MCF 10A (cell line): ENCODE measurements around the gene TWIST2. TPM values are rescaled to one million over a fixed set of nuclear protein-coding genes. Genes with fewer than 3 reads are reported as not detected.

ENCODE experiments used
- BruUV-seq: library from RNA; stranded (reverse); fragments of 400-500 nt; replicated peaks from 2 replicates; lab custom pipeline; 2021; lab: Mats Ljungman, UMichigan
- CTCF ChIA-PET: fragments of 300-600 bp; sonication (Branson Sonifier 250); formaldehyde crosslinking; extraction: SDS; loops from one replicate; lab custom pipeline; 2021; ENCODE audit warnings: antibody characterized with exemption, inconsistent platforms; lab: Yijun Ruan, JAX
- POLR2A ChIA-PET: fragments of 300-600, 350-650 bp; sonication (Branson Sonifier 250); formaldehyde crosslinking; extraction: SDS; loops from one replicate; lab custom pipeline; 2020; ENCODE audit warnings: antibody characterized with exemption, inconsistent platforms; lab: Yijun Ruan, JAX
- DNase-seq: peaks from one replicate; pipeline ENCODE4 v3.0.0-alpha.2; 2018; ENCODE audit not compliant: unreplicated experiment
- H3K27ac Mint-ChIP-seq: one replicate; pipeline ENCODE4 v1.8.0; 2022; ENCODE audit warnings: mild to moderate bottlenecking, low read depth, mixed read lengths; ENCODE audit not compliant: unreplicated experiment
- H3K27me3 Mint-ChIP-seq: one replicate; pipeline ENCODE4 v1.8.0; 2022; ENCODE audit warnings: mixed read lengths; ENCODE audit not compliant: insufficient read depth, unreplicated experiment
- H3K36me3 Mint-ChIP-seq: one replicate; pipeline ENCODE4 v1.8.0; 2022; ENCODE audit warnings: mild to moderate bottlenecking, moderate library complexity, mixed read lengths; ENCODE audit not compliant: insufficient read depth, unreplicated experiment
- H3K4me1 Mint-ChIP-seq: one replicate; pipeline ENCODE4 v1.8.0; 2022; ENCODE audit warnings: mixed read lengths; ENCODE audit not compliant: insufficient read depth, unreplicated experiment
- H3K4me3 Mint-ChIP-seq: one replicate; pipeline ENCODE4 v1.8.0; 2022; ENCODE audit warnings: mild to moderate bottlenecking, moderate library complexity, mixed read lengths; ENCODE audit not compliant: unreplicated experiment
- H3K9me3 Mint-ChIP-seq: one replicate; pipeline ENCODE4 v1.8.0; 2022; ENCODE audit warnings: mixed read lengths; ENCODE audit not compliant: unreplicated experiment
- CTCF ChIP-seq: fragments of 200-600 bp; IDR thresholded peaks from one replicate; pipeline ENCODE4 v1.8.0; 2022; ENCODE audit warnings: antibody characterized with exemption, mild to moderate bottlenecking; ENCODE audit not compliant: unreplicated experiment
- intact Hi-C: fragments of 100-400 bp; cut with micrococcal nuclease; formaldehyde crosslinking; loops from 2 replicates; pipeline ENCODE4 v1.14.1; 2022
- total RNA-seq: library from RNA; stranded (reverse); gene quantifications from 2 replicates; pipeline ENCODE4 v1.2.3, GENCODE V29; 2022

The TWIST2 gene
- total RNA-seq, 1 experiment from 2014 or later: 30.2 TPM

DNA sequence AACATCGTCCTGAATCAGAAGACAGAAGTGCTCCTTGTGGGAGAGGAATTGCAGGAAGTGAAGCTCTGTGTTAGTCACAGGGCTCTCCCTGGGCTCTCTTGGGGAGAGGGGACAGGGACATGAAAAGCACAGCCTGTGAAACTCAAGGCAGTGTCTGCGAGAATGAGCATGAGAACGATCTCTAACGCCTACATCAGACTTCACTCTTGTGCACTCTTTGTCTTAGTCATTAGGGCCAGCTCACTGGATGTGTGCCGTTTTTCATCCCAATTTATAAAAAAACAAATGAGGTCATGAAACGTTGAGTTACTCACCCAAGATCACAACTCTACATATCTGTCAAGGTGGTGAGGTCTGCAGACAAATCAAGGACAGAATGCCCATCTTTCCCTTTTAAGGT is 27.0 kb upstream of the TWIST2 start:
- H3K4me1 Mint-ChIP-seq: peaks cover 17% of the 10 kb centered on the region
- peak; percentile 13 for DNase-seq
- POLR2A ChIA-PET: interaction anchor here (1.0 kb wide), 1 partner anchor 24 kb away, joined by 4 read pairs; no protein-coding TSS in a partner anchor
- CTCF ChIA-PET: no interaction called here
- H3K9me3 Mint-ChIP-seq: peaks cover 15% of the 10 kb centered on the region
- H3K27me3 Mint-ChIP-seq: no peaks in the 10 kb centered on the region
- no peaks in the 10 kb centered on the region for H3K36me3 Mint-ChIP-seq
- intact Hi-C loops: no loop called here
- no peak for TF ChIP-seq CTCF
- H3K4me3 Mint-ChIP-seq: no peak overlapping the region
- no TSS peak for BruUV-seq
- H3K27ac Mint-ChIP-seq: no peak overlapping the region

DNA sequence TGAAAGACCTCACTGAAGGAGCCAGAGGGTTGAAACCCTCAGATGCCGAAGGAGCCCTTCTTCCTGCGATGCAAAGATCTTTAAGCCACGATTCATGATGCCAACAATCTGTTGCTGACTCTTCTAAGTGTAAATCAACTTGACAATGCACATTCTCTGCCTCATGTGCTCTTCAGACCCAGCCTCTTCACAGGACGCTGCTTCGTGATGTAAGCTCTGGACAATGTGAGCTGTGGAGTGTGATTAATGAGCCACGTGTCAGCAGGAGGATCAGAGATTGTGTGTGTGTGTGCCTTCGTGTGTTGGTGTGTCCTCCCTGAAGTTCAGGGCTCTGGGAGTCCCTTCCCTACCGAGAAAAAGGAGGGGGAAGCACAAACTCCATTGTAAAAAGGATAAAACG is 26.5 kb upstream of the TWIST2 start:
- POLR2A ChIA-PET: interaction anchor here (0.7 to 1.0 kb wide), 2 partner anchors 19 to 23 kb away, joined by 4 to 6 read pairs; no protein-coding TSS in a partner anchor
- no peak overlapping the region for H3K4me3 Mint-ChIP-seq
- peaks cover 17% of the 10 kb centered on the region for H3K4me1 Mint-ChIP-seq
- CTCF ChIA-PET: no interaction called here
- TF ChIP-seq CTCF: no peak
- no peak overlapping the region for H3K27ac Mint-ChIP-seq
- no TSS peak for BruUV-seq
- peak; percentile 9 for DNase-seq
- no peaks in the 10 kb centered on the region for H3K36me3 Mint-ChIP-seq
- H3K27me3 Mint-ChIP-seq: no peaks in the 10 kb centered on the region
- intact Hi-C loops: no loop called here
- H3K9me3 Mint-ChIP-seq: peaks cover 15% of the 10 kb centered on the region

- Mint-ChIP-seq H3K36me3 (no peaks in the 10 kb centered on the region), H3K27ac (no peak overlapping the region), H3K4me1 (peaks cover 17% of the 10 kb centered on the region), H3K27me3 (no peaks in the 10 kb centered on the region), H3K9me3 (peaks cover 15% of the 10 kb centered on the region), H3K4me3 (no peak overlapping the region)
- no TSS peak for BruUV-seq
- CTCF ChIA-PET: interaction anchor here (0.6 kb wide), 1 partner anchor 123 kb away, joined by 3 read pairs; no protein-coding TSS in a partner anchor
- DNase-seq: no peak
- no peak for TF ChIP-seq CTCF
- POLR2A ChIA-PET: interaction anchor here (0.7 to 1.0 kb wide), 2 partner anchors 20 to 22 kb away, joined by 4 to 6 read pairs; no protein-coding TSS in a partner anchor
- intact Hi-C loops: no loop called here
Measured at GRCh38 chr2:238821944-238822670, 25.8 kb upstream of the TWIST2 start.

DNA sequence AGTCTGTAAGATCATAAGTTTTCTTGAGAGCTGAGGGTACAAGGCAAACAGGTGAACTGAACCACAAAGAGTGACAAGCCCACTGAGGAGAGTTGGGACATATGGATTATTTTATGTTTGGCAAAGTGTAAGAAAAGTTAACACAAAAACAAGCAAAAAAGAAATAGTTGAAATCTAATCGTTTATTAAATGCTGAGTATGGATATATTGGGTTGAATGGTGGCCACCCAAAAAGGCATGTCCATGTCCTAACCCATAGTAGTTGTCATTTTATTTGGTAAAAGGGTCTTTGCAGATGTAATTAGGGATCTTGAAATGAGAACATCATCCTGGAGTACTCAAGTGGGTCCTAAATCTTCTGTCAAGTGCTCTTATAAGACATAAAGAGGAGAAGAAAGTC is 24.9 kb upstream of the TWIST2 start:
- DNase-seq: no peak
- no peaks in the 10 kb centered on the region for H3K27me3 Mint-ChIP-seq
- H3K4me3 Mint-ChIP-seq: no peak overlapping the region
- H3K27ac Mint-ChIP-seq: no peak overlapping the region
- no peak for TF ChIP-seq CTCF
- H3K9me3 Mint-ChIP-seq: peaks cover 15% of the 10 kb centered on the region
- intact Hi-C loops: no loop called here
- H3K36me3 Mint-ChIP-seq: no peaks in the 10 kb centered on the region
- CTCF ChIA-PET: no interaction called here
- no TSS peak for BruUV-seq
- POLR2A ChIA-PET: no interaction called here
- H3K4me1 Mint-ChIP-seq: peaks cover 17% of the 10 kb centered on the region
